Measurements from ENCODE around the gene FBRSL1. TPM values are rescaled to one million over a fixed set of nuclear protein-coding genes. Genes with fewer than 3 reads are reported as not detected.

Gene FBRSL1
- total RNA-seq, 2 donors from 2014 or later: 46.7 to 49.4 TPM

DNA sequence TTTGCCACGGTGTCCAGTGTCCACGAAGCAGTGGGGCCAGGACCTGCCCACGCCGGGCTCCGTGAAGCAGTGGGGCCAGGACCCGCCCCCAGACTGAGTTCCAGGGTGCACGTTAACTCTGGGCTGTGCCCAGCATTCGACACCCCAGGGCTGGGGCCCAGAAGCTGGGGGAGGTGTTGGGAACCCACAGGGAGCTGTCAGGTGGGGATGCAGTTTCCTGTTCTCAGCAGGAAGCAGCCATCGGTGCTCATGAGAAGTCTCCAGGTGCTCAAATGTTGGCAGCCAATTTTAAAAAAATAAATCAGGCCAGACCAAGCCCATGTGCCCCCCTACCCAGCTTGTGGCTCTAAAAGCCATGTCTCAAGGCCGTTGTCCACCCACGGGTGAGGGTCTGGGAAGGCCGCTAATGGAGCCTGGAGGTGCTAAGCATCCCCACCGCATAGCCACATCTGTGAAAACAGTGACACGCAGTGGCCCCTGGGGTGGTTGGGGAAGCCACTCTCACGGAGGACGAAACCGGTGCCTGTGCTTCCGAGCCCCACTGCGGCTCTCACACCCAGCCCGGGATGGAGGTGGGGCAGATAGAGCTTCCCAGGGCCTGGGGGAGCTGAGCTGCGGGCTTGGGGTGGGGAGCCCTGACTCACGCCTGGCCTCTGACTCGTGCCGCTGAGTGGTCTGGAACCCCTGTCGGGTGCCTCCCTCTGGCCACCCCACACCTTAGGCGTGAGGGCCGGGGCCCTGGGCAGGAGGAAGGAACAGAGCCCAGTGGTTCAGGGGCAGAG, 53.5 kb downstream of the FBRSL1 start:
- intact Hi-C loops (cut with DNase I): no loop called here
- DNase-seq (no peak), ATAC-seq (no peak)

DNA sequence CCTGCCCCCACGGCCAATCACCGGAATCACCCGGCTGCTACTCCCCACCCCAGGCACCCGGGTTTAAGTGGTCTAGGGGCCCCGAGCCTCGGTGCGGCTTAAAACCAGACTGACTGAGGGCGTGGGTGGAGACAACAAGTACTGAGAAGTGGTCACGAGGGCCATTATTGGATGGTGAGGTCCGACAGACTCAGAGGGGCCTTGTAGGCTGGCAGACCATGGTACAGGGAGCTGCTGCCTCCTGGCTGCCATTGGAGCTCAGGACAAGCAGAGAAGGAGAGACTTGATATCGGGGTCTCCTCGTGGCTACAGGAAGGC, 54.1 kb downstream of the FBRSL1 start:
- ATAC-seq: no peak
- intact Hi-C loops (cut with DNase I): no loop called here
- DNase-seq: no peak

DNA sequence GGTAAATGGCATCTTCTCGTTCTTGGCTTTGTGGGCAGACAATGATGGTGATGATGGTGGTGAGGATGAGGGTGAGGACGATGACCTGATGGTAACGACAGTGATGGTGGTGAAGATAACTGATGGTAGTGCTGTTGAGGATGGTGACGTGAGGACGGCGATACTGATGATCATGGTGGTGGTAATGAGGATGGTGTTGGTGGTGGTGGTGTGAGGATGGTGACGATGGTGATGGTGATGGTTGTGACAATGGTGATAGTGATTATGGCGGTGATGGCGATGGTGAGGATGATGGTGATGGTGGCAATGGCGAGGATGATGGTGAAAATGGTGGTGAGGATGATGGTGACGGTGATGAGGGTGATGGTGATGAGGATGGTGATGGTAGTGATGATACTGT, 54.5 kb downstream of the FBRSL1 start:
- intact Hi-C loops (cut with DNase I): no loop called here
- ATAC-seq (no peak), DNase-seq (no peak)

DNA sequence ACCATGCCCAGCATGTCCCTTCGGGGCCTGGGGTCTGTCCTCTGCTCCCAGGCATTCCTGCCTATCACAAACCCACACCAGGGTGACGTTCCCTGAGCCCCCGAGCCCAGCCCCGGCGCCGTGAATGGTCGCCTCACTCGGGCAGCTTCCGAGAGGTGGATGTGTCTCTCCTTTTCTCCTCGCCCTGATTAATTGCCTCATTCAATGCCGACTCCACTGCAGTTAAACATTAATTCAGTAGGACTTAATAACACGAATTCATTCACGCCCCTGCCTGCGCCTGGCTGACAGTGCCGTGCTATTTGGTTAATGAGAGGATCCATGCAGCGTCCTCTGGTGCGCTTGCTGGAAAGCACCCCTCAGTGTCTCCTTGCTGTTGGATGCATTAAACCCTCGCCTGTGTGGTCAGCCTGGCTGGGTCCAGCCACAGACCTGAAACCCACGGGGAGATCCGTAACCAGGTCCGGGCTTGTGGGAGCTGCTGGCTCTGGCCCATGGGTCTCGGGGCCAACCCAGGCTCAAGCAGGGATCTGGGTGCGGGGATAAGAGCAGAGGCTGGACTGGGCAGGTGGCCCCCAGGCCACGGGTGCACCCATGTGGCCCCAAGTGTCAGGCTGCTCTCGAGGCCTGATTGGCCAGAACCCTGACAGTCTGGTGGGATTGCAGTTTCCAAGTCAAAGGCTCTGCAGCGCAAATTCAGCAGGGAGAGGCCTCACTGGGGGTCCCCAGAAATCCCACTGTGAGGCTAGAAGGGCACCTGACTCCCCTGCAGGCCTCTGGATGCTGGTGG, 55.4 kb downstream of the FBRSL1 start:
- intact Hi-C loops (cut with DNase I): no loop called here
- no peak for DNase-seq
- no peak for ATAC-seq

DNA sequence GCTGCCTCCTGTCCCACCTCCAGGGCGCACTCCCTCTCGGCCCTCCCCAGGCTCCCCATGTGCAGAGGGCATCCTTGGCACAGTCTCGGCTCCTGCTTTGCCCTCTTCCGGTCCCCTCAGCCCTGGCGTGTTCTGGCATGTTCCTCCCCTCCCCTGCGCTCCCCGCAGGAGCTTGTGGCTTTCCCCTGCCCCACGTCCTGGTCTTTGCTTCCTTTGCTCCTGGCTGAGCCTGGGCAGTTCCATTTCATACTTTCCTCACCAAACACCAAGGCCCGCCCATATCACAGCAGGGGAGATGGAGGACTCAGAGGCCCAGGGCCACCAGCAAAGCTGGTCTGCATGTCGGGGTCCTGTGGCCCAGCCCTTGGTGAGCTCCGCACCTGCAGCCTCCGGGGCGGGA, 56.0 kb downstream of the FBRSL1 start:
- no peak for ATAC-seq
- DNase-seq: no peak
- intact Hi-C loops (cut with DNase I): no loop called here

DNA sequence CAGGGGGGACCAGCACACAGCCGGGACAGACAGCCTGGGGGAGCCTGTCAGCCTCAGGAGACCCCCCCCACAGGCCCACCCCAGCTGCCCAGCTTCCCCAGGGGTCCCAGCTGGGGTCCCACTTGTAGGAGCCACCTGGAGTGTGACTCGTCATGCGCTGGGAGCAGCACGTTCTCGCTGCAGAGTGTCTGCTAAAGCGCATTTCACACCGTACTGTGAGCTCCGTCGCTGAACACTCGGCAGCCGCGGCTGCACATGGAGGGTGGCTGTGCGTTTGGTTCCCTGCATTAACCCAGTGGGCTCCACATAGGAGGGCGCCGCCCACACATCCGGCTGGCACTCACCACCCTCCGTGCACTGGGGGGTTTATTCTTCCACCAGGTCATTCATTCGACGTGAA, 56.7 kb downstream of the FBRSL1 start:
- intact Hi-C loops (cut with DNase I): no loop called here
- no peak for ATAC-seq
- no peak for DNase-seq

DNA sequence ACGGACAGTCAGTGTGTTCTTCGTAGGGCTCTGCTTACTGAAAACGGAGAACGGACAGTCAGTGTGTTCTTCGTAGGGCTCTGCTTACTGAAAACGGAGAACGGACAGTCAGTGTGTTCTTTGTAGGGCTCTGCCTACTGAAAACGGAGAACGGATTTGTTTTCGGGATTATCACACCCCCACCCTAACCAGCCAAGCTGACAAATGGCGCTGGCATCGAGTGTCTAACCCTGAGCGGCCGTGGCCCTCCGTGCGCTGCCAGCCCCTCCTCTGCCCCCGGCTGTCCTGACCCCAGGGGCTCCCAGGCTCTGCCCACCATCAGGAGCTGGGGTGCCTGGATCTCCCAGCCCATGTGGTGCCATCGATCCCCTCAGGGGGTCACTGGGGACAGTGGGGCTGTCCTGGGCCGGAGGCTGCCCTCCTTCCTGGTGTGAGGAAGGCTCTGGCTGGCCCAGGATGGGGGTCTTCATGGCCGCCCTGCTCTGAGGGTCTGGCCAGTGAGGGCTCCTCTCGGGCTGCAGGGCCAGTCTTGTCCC, 57.3 kb downstream of the FBRSL1 start:
- intact Hi-C loops (cut with DNase I): no loop called here
- ATAC-seq: no peak

DNA sequence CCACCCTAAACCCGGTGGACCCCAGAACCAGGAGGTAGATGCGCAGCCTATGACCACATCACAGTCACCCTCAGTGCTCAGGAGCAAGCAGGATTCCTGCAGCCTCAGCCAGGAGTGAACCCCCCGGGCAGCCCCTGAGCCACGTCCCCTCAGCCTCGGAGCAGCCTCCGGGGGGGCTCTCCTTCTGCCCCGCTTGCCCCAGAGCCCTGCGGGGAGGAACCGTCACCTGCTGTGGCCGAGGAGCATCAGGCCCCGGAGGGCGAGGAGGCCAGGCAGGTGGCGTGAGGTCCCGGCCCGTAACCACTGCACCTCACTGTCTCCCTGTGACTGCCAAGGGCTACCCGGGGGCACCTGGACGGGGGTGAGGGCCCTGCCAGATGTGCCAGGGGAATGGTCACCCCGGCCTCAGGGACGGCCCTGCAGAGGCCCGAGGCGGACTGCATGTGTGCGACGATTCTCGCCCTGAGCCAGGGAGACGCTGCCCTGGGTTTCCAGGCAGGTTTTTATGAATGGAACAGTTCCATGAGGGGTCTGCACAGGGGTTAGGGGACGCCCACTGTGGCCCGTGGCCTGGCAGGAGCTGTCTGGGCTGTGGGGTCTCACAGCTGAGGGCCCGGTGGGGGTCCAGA, 58.6 kb downstream of the FBRSL1 start:
- intact Hi-C loops (cut with DNase I): no loop called here
- ATAC-seq: no peak
- no peak for DNase-seq

More for the DNA sequence above, 57.3 kb downstream of the FBRSL1 start:
- no peak for DNase-seq

DNA sequence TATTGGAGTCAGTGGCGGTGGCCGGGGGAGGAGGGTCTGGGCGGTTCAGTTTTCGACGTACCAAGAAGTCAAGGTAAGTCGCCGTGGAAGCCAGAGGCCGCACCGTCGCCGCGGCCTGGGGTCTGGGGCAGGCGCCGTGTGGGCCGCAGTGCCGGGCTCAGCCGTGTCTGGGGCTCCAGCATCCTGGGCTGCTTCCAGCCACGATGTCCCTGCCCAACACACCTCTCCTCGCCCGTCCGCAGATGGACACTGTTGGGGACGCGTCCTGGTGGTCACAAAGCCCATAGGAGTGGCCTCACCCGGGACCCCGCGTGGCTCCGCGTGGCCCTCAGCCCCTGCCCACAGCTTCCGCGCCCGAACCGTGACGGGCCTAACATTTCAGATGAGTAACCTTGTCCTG, 59.1 kb downstream of the FBRSL1 start:
- ATAC-seq: no peak
- DNase-seq: no peak
- intact Hi-C loops (cut with DNase I): no loop called here

DNA sequence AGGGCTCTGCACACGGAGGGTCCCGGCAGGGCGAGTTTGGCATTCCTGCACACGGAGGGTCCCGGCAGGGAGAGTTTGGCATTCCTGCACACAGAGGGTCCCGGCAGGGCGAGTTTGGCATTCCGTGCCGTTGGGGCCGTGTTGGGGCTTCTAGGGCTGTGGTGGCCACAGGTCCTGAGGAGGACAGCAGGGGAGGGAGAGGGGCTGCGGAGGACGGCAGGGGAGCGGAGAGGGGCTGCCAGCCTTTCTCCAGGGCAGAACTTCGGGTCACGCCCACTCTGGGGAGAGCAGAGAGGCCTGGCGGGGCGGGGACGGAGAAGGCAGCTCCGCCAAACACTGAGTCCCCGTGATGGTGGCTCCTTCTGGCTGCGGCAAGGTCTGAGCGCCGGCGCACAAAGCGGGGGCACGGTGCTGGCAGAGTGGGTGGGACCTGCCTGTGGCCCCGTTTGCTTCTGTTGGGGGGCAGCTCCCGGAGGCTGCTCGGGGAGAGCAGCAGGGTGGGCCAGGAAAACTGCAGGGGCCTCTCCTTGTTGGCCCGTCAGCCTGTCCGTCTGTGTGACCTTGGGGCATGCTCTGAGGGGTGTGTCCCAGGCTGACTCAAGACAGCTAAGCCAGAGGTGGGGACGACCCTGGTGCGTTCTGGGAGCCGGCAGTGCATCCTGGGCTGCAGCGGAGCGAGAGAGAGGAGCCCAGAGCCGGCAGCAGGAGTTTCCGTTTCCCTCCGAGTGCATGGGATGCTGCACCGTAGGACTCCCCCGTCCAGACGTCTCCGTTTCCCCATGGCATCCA, 60.3 kb downstream of the FBRSL1 start:
- no peak for DNase-seq
- peak in 1 of 2 donors; percentile 9 for ATAC-seq
- intact Hi-C loops (cut with DNase I): no loop called here

DNA sequence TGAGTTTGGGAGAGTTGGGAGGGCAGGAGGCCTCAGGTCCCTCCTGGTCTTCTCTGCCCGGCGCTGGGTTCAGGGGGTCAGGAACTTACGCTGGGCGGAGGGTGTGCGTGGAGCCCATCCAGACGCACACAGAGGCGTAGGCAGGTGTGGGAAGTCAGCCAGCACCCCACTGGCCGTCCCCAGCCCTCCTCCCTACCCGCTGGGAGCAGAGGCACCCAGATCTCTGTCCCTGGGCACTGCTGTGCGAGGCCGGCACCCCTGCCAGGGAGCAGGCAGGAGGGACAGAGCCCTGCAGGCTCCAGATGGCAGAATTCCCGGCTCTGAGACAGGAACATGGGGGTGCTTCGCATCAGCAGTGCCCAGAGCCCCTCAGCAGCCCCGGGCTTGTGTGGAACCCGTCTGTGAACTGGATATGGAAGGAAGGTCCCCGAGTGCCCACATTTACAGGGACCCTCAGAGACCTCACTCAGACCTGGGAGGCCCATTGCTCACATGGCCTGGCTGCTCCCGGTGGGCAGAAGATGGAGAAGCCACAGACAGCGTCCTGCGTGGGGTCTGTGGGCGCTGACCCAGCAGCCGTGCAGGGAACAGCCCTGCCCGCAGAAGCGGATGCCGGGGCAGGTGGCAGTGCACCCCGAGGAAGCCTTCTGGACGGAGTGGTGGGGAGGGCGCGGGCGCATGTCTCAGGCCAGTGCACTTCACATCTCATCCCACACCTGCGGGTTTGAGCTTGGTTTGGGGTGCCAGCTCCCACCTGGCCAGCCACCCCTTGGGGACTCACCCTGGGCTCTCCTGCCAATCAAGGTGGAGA, 61.1 kb downstream of the FBRSL1 start:
- ATAC-seq: no peak
- no peak for DNase-seq
- intact Hi-C loops (cut with DNase I): no loop called here

DNA sequence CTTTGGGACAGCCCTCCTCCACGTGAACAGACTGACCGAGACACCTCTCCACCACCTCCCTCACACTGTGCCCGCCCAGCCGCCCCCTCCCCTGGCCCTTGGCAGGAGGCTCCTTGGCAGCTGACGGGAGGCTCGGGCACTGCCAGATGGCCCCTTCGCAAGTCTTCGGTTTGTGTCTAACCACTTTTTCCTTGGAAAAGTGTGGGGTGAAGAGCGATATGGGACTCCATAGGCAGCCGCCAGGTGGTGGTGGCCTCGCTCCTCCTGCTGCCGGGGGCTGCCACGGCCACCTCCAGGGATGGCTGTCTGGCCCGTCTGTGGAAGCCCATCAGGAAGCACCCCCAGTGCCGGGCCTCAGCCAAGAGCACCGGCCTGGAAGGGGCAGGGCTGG, 61.7 kb downstream of the FBRSL1 start:
- no peak for ATAC-seq
- intact Hi-C loops (cut with DNase I): no loop called here
- no peak for DNase-seq

DNA sequence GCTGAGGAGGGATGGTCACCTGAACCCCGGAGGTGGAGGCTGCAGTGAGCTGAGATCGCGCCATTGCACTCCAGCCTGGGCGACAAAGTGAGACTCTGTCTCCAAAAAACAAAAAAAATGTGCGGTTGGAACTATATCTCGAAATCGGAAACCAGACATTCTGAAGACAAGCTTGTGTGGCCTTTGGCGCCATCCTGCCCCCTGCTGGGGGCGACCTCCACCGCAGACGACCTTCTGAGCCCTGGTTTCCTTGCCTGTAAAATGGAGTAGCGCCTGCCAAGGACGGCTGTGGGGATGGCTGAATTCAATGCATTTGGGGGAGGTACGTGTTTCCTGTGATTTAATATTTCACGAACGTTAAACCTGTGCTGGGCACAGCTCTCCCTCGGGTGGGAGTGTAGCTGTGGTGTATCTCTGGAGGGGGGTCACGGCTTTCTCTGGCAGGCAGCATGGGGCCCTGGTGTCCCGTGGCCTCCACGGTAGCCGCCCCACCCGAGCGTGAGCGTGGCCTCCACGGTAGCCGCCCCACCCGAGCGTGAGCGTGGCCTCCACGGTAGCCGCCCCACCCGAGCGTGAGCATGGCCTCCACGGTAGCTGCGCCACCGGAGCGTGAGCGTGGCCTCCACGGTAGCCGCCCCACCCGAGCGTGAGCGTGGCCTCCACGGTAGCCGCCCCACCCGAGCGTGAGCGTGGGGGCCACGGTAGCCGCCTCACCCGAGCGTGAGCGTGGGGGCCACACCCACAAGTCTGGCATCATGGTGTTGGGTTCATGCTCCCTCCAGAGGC, 65.1 kb downstream of the FBRSL1 start:
- ATAC-seq: no peak
- intact Hi-C loops (cut with DNase I): no loop called here
- DNase-seq: no peak

DNA sequence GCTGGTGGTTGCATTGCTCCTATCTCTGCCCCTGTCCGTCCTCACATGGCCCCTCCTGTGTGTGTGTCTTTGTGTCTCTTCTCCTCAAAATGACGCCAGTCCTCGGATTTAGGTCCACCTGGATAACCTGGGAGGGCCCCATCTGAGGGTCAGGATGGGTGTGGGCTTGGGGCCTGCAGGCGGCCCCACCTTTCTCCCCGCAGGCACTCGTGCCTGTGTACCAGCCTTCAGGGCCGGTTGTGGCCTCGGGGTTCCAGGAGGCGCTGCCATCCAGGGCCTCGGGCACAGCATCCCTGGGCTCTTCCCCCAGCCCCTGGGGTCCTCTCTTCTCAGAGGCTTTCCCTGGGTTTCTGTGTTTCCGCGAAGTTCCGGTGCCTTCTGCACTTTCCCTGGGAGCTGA, 65.7 kb downstream of the FBRSL1 start:
- ATAC-seq: no peak
- intact Hi-C loops (cut with DNase I): no loop called here
- no peak for DNase-seq

DNA sequence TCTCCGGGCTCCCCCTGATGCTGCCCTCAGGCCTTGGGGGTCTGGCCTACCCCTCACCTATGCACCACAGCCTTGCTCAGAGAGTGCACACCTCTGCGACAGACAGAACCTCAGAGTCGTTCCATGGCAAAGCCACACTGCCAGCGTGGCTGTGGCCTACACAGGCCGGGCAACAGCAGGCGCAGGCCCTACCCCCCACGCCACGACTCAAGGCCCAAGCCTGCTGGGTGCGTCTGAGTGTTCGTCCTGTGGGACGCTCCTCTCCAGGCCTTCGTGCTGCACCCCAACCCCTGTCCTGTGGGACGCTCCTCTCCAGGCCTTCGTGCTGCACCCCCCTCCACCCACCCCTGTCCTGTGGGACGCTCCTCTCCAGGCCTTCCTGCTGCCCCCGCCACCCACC, 66.3 kb downstream of the FBRSL1 start:
- DNase-seq: no peak
- intact Hi-C loops (cut with DNase I): no loop called here
- ATAC-seq: no peak

DNA sequence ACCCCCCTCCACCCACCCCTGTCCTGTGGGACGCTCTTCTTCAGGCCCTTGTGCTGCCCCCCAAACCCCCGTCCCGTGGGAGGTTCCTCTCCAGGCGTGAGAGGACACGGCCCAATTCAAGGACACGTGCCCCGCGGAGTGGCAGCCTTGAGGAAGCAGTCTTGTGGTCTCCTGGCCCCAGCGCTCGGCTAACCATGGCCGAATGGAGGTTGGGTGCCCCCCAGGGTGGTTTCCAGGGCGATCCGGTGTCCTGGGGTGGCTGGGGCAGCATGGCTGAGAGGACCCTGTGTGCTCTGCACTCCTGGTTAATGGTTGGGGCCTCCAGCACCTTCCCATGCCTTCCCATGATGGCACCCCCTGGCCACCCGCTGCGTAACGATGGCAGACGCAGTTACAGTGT, 66.8 kb downstream of the FBRSL1 start:
- ATAC-seq: no peak
- intact Hi-C loops (cut with DNase I): no loop called here
- no peak for DNase-seq

DNA sequence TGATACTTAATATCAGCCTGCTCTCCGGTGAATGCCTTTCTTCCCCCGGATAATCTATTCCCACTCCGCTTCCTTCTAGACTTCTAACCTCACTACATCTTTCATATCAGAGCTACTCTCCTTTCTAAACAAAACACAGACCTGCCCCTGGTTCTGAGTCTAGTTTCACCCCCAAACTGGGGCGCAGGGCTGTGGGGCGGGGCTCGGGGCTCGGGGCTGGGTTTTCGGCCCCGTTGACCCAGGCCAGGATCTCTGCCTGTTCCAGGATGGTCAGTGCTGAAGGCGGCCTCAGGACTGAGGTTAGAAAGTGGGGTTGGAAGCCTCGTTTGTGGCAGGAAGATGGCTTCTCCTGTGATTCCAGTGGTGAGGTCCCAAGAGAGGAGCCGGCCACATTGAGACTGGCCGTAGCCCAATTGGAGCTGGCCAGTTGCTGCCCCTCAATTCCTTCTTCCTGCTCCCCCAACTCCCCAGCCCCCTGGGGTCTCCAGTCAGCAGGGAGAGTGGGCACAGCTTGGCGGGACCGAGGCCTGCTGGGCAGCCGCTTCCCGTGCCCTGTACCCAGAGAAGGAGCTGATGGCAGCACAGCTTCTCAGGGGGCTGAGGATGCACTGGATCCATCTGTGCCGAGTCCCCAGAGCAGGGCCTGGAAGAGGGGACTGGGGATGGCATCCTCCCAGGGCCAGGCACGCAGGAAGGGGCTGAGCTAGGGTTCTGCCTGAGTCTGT, 67.5 kb downstream of the FBRSL1 start:
- DNase-seq (no peak), ATAC-seq (no peak)
- intact Hi-C loops (cut with DNase I): no loop called here

Data from left cardiac atrium (tissue), 4 donors.